Measurements from ENCODE around the gene MEF2C. TPM values are rescaled to one million over a fixed set of nuclear protein-coding genes. Genes with fewer than 3 reads are reported as not detected.

Gene MEF2C
- total RNA-seq, 1 donor from 2014 or later, result 0.26 TPM

GRCh38 chr5:88877826-88878225 is 5.2 kb downstream of the MEF2C start:
- H3K27ac Mint-ChIP-seq, result no peak overlapping the region

GRCh38 chr5:88876714-88877113 is 6.3 kb downstream of the MEF2C start:
- no peak overlapping the region for H3K27ac Mint-ChIP-seq
- H3K4me3 Mint-ChIP-seq, result no peak overlapping the region
- H3K4me1 Mint-ChIP-seq, result peaks cover 3% of the 10 kb centered on the region
- H3K36me3 Mint-ChIP-seq, result no peaks in the 10 kb centered on the region
- H3K27me3 ChIP-seq, result peaks cover 16% of the 10 kb centered on the region
- H3K4me2 ChIP-seq, result no peak overlapping the region
- no peaks in the 10 kb centered on the region for H3K4me1 ChIP-seq
- no peaks in the 10 kb centered on the region for H3K36me3 ChIP-seq
- no peaks in the 10 kb centered on the region for H3K27me3 Mint-ChIP-seq (ENCODE audit: insufficient read depth, low read depth)
- H3K9ac ChIP-seq, result no peak overlapping the region
- no peaks in the 10 kb centered on the region for H3K79me2 ChIP-seq (ENCODE audit: low read depth)
- H3K4me3 ChIP-seq, result no peak overlapping the region
- no peaks in the 10 kb centered on the region for H4K20me1 ChIP-seq (ENCODE audit: low read depth)
- H3K27ac ChIP-seq, result no peak overlapping the region
- DNase-seq (ENCODE audit: low spot score), result no peak
- no peaks in the 10 kb centered on the region for H3K9me3 Mint-ChIP-seq
- H3F3A ChIP-seq (ENCODE audit: low read depth), result peaks cover 4% of the 10 kb centered on the region
- no peak overlapping the region for H2AFZ ChIP-seq (replicated peaks)
- TF ChIP-seq CTCF (IDR thresholded peaks at IDR 0.05) (no peak), EZH2phosphoT487 (IDR thresholded peaks at IDR 0.05) (no peak), EZH2 (IDR thresholded peaks at IDR 0.05) (no peak)
- no peaks in the 10 kb centered on the region for H3K9me3 ChIP-seq (ENCODE audit: low read depth)

More at GRCh38 chr5:88877826-88878225, 5.2 kb downstream of the MEF2C start:
- Mint-ChIP-seq H3K27me3 (ENCODE audit: insufficient read depth, low read depth) (peaks cover 3% of the 10 kb centered on the region), H3K4me1 (peaks cover 9% of the 10 kb centered on the region), H3K4me3 (no peak overlapping the region), H3K9me3 (no peaks in the 10 kb centered on the region), H3K36me3 (no peaks in the 10 kb centered on the region)
- peaks cover 14% of the 10 kb centered on the region for H3F3A ChIP-seq (ENCODE audit: low read depth)
- H3K36me3 ChIP-seq, result no peaks in the 10 kb centered on the region
- no peak overlapping the region for H3K4me2 ChIP-seq
- peaks cover 27% of the 10 kb centered on the region for H3K27me3 ChIP-seq
- H3K27ac ChIP-seq, result no peak overlapping the region
- no peak overlapping the region for H3K4me3 ChIP-seq
- H3K9ac ChIP-seq, result no peak overlapping the region
- no peak for TF ChIP-seq CTCF (IDR thresholded peaks at IDR 0.05)
- DNase-seq (ENCODE audit: low spot score), result no peak
- no peak overlapping the region for H2AFZ ChIP-seq (replicated peaks)
- H4K20me1 ChIP-seq (ENCODE audit: low read depth), result no peaks in the 10 kb centered on the region
- peaks cover 4% of the 10 kb centered on the region for H3K4me1 ChIP-seq
- no peaks in the 10 kb centered on the region for H3K79me2 ChIP-seq (ENCODE audit: low read depth)
- no peaks in the 10 kb centered on the region for H3K9me3 ChIP-seq (ENCODE audit: low read depth)

DNA sequence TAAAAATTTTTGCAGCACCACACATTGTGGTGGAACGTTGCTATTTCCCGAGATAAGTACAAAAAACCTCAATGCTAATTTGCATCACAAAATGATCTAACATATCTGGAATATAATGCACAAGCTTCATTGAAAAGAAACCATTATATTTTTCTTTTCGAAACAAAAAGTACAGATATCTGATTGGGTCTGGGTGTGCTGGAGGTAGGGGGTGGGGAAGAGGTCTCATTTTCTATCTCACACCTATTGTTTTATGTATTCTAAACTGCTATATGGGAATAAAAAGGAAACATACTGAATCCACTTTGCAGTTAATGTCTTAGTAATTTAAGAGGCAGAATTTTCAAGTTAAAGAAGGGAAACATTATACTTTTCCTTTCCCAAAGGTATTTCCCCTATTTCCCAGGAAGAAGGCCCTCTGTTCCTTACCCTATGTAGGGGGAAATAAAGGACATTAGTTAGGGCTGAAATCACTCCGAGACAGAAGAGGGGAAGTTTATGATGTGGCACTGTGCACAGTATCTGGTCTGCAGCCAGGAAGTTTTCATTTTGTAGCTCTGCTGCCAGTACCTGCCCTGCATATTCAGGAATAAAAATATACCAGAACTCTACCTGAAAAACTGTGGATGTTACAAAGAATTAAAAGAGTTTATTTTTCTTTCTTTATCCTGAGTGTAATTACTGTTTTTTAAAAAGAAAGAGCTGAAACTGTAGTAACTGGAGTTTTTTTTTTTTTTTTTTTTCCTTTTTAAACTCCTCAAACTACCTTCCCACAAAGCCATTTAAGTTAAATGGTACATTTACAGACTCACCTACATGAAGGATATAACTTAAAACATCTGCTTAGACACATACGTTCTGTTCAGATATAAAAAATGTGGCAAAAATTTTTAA is 7.4 kb downstream of the MEF2C start:
- Histone ChIP-seq H2AFZ (replicated peaks) (peak overlapping the region; percentile 44), H3K27ac (no peak overlapping the region)

More for the DNA sequence above, 7.4 kb downstream of the MEF2C start:
- no peaks in the 10 kb centered on the region for H3K9me3 ChIP-seq (ENCODE audit: low read depth)
- H3K79me2 ChIP-seq (ENCODE audit: low read depth), result no peaks in the 10 kb centered on the region
- H3F3A ChIP-seq (ENCODE audit: low read depth), result no peaks in the 10 kb centered on the region
- H3K4me1 ChIP-seq, result no peaks in the 10 kb centered on the region
- Mint-ChIP-seq H3K36me3 (no peaks in the 10 kb centered on the region), H3K27ac (no peak overlapping the region), H3K9me3 (no peaks in the 10 kb centered on the region), H3K4me3 (no peak overlapping the region), H3K4me1 (peaks cover 3% of the 10 kb centered on the region), H3K27me3 (ENCODE audit: insufficient read depth, low read depth) (no peaks in the 10 kb centered on the region)
- no peak overlapping the region for H3K4me3 ChIP-seq
- no peaks in the 10 kb centered on the region for H3K36me3 ChIP-seq
- no peak overlapping the region for H3K4me2 ChIP-seq
- H3K27me3 ChIP-seq, result peaks cover 5% of the 10 kb centered on the region
- TF ChIP-seq EZH2phosphoT487 (IDR thresholded peaks at IDR 0.05), result no peak
- TF ChIP-seq CTCF (IDR thresholded peaks at IDR 0.05), result no peak
- no peak for TF ChIP-seq EZH2 (IDR thresholded peaks at IDR 0.05)
- no peaks in the 10 kb centered on the region for H4K20me1 ChIP-seq (ENCODE audit: low read depth)
- DNase-seq (ENCODE audit: low spot score), result no peak
- no peak overlapping the region for H3K9ac ChIP-seq
